NB4 (cell line): Measurements from ENCODE around the gene MRGPRX1.
"Not testable (repeated sequence)": the region's sequence is repeated elsewhere in the genome, so short reads cannot be mapped to it uniquely, and the experiment has no call there.

Experiments used
- POLR2A ChIP-seq: IDR thresholded peaks from 2 replicates; pipeline ENCODE4 v1.6.1; 2011; ENCODE audit warnings: mild to moderate bottlenecking; ENCODE audit not compliant: insufficient read length; ENCODE audit errors: extremely low read depth
- TF ChIP-seq, protein P1 (sequence below): IDR thresholded peaks from one replicate; pipeline ENCODE4 v1.5.1; 2012; ENCODE audit warnings: low read depth, low read length

- TF ChIP-seq, protein P1, sequence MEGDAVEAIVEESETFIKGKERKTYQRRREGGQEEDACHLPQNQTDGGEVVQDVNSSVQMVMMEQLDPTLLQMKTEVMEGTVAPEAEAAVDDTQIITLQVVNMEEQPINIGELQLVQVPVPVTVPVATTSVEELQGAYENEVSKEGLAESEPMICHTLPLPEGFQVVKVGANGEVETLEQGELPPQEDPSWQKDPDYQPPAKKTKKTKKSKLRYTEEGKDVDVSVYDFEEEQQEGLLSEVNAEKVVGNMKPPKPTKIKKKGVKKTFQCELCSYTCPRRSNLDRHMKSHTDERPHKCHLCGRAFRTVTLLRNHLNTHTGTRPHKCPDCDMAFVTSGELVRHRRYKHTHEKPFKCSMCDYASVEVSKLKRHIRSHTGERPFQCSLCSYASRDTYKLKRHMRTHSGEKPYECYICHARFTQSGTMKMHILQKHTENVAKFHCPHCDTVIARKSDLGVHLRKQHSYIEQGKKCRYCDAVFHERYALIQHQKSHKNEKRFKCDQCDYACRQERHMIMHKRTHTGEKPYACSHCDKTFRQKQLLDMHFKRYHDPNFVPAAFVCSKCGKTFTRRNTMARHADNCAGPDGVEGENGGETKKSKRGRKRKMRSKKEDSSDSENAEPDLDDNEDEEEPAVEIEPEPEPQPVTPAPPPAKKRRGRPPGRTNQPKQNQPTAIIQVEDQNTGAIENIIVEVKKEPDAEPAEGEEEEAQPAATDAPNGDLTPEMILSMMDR, result not testable (repeated sequence)
- TF ChIP-seq POLR2A, result not testable (repeated sequence)
These were observed 47.5 kb downstream of the MRGPRX1 start for GRCh38 chr11:18891712-18892111.
